ENCODE results near the gene TRRAP.

The TRRAP gene

DNA sequence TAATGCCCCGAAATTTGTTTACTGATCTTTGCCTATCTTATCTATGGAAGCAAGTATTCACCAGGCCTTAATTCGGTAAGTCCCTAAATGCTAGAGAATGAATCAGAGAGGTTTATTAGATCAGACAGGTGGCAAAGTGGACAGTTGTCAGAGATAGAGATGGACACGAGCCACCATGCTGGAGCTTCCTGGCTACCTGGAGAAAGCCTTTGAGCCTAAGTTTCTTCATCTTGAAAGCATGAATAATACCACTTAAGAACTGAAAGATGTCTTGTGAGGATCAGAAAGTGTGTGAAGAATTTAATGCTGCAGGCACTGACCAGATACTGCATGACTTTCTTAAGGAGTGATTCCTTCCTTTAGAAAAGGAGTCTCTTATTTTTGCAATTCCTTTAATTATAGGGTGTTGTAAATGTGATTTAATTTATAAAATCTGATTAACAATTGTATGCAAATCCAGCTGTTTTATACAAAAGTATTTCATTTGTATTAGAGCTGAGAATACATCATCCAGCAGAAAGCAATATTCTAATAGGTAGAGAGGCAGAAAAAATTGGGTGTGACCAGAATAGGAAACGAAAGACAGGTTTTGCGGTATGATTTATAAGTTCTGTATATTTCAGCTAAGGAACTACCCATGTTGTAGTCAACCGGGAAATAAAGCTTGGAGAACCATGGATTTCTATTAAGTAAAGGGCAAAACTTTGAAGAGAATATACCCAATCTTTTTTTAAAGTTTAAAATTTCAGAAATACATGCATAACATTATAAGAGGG is 182.9 kb downstream of the TRRAP start:
- no peak for DNase-seq (ENCODE audit: low spot score)
